ENCODE measurements around the gene AFTPH.

The AFTPH gene, protein sequence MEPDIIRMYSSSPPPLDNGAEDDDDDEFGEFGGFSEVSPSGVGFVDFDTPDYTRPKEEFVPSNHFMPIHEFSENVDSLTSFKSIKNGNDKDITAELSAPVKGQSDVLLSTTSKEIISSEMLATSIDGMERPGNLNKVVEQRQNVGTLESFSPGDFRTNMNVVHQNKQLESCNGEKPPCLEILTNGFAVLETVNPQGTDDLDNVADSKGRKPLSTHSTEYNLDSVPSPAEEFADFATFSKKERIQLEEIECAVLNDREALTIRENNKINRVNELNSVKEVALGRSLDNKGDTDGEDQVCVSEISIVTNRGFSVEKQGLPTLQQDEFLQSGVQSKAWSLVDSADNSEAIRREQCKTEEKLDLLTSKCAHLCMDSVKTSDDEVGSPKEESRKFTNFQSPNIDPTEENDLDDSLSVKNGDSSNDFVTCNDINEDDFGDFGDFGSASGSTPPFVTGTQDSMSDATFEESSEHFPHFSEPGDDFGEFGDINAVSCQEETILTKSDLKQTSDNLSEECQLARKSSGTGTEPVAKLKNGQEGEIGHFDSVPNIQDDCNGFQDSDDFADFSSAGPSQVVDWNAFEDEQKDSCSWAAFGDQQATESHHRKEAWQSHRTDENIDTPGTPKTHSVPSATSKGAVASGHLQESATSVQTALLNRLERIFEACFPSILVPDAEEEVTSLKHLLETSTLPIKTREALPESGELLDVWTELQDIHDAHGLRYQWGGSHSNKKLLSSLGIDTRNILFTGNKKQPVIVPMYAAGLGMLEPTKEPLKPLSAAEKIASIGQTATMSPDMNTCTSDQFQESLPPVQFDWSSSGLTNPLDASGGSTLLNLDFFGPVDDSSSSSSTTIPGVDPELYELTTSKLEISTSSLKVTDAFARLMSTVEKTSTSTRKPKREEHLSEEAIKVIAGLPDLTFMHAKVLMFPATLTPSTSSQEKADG

DNA sequence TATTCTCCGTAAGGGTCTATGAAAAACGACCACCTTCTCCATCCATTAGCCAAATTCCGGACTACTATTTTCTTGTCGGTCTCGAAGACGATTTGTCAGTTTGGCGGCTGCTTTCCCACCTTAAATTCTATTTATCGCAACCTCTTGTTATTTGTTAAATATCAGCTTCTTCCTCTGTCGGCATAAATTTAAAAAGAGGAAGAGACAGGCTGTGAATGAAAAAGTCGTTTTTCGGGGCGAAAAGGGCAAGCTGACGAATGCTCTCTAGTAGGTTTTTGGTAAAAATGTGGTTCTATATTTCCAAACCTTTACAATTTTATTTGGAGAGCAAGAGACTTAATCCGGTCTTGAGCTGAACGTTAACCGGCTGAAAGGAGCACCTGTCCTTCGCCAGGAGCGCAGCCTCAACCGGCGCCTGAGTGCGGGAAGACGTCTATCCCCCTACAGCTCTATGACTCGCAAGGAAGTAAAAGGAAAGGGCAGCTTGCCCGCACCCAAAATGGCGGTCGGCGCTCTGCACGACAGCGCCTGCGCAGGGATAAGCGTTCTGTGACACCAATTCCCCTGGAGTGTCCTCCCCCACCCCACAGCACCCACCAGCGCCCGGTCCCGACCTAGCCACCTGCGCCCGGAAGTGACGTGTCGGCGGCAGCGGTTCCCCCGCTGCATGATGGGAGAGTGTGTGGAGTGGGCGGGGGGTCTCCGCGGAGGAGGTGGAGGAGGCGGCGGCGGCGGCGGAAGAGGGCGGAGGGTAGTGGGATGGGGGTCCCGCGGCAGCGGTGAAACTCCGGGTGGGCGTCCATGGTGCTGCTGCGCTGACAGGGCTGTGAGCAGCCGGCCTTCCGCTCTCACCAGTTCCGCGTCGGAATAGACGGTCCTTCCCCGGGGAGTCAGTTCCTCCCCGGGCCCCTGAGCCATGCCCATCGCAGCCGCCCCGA, at the start of gene AFTPH:
Gene AFTPH (plus strand): TSS at position 663 of the 938 bp plus-strand sequence. CDS start 27,147 bp downstream, outside the sequence.
- peak; percentile 96 for DNase-seq

DNA sequence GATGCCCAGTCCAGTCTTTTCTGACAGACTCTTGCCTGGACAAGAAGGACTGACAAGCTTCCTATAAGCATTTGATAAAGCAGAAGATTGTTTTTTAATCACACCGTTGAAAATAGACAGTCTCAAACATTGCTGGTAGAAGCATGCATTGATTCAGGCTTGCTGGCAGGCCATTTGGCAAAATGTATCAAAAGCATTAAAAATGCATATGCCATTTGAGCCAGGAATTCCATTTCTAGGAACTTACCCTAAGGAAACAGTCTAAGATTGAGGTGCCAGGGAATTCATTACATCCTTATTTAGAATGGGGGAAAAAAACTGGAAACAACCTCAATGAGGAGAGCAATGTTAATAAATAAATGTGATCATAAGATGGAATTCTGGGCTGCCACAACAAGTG, 49.5 kb upstream of the AFTPH start:
- DNase-seq = no peak

DNA sequence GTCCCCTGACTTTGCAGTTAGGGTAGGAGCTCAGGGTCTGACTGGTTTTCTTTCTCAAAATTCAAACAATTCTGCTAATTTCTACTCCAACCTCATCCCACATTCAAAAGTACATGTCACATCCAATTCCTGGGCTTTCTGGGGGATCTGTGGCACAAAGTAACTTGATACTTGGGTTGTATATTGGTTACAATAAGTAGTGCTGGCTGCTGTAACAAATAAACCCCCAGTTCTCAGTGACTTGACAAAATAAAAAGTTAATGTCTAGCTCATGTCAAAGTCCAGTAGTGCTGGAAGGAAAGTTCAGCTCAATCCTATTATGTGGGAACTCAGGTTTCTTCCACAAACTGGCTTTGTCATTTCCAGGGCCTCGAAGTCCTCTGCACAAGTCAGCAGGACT, 47.1 kb upstream of the AFTPH start:
- no peak for DNase-seq

DNA sequence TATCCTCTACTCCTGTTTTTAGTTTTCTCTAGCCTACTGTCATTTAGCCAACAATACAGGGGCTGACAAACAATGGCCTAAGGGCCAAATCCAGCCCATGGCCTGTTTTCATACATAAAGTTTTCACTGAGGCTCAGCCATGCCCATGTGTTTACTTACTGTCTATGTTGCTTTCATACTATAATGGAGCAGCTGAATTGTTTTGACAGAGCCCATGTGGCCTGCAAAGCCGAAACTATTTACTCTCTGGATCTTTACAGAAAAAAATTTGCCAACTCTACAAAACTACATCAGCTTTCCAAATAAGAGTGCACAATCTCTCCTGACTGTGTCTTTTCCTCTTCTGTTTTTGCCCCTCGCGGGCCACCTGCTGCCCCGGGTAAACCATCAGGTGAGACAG, 46.1 kb upstream of the AFTPH start:
- no peak for DNase-seq

DNA sequence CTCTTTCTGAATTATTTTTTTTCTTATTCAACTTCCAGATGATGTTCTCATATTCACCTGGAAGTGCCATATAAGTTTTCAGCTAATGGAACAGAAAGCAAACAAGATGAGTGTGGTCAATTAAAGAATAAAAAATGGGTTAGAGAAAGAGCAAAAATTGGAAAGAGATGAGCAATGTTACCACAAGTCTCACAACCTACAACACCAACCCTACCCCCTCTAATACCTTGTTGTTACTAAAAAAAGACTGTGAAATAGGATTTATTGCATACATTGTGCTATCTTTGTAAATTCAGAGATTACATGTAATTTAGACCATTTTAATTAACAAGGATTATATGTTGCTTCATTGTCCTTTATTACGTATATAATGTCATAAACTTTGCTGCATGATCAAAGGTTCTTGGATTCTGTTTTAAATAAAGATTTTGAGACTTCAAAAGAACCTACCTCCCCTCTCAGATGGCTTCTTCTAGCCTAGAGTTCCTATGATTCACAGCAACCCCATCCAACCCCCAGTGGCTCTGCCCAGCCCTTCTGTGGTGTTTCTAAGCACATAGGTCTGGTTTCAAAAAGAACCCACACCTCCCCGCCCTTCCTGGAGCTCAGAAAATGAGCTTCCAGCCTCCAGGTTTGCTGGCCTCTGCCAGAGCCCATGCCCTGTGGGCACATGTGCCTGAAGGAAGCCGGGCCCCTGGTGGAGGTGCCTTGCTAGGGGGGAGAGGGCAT, 45.5 kb upstream of the AFTPH start:
- DNase-seq = no peak

DNA sequence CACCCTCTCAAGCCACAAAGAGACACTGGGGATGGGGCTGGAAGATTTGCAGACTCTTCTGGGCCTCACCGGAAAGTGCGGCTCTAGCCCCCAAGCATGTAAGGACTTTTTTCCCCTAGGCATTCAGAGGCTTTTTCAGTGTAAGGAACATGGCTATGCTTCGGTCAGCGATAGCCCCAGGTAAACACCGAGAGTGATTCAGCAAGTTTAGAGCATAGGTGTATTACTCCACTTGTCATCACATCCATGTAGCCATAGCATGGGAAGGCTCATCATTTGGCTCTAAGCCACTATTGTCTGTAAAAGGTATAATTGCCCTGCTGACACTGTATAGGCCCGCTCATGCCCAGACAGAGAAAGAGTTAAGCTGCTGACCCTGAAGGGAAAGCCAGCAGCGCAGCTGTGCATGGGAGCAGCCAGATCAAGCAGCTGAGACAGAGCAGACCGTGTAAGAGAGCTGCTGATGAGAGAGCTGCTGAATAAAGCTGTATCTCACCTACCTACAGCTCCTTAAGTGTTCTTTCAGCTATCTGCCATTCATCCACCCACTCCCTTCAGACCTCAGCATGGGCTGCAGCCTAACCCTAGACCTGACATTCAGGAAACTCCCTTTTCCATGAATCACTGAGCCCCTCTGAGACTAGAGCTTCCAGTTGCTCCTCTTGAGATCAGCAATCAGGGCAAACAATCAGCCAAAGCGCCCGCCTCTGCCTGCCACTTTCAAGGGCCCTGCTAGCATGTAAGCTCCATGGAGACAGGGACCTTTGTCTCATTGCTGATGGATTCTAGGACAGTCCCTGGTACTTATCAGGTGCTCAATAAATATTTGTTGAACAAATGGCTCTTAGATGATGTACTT, 44.6 kb upstream of the AFTPH start:
- no peak for DNase-seq

DNA sequence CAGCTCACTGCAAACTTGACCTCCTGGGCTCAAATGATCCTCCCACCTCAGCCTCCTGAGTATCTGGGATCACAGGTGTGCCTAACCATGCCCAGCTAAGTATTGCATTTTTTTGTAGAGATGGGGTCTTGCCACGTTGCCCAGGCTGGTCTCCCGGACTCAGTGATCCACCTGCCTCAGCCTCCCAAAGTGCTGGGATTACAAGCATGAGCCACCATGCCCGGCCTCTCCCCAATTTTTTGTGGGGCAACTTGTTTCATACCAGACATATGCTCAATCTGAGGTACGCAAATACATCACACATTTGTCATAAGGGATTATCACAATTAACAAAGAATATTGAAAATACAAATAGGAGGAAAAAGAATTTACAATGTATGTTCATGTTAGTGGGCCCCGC, 42.5 kb upstream of the AFTPH start:
- DNase-seq = no peak

DNA sequence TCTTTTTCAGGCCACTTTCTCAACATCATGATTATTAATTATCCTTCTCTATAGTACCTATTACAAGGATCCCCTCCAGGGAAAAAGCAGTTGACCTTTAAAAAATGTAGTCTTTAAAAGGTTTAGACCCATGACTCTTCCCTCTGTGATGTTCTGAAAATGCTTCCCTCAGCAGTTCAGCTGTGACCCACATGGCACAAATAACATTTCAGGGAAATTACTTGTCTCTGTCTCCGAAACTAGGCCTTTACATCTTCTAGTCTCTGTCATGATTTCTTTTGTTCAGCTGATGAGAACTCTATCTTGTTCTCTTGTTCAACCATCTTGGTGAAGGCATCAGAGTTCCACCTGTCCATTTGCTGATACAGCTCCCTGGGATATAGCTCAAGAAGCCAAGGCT, 41.9 kb upstream of the AFTPH start:
- DNase-seq = no peak

DNA sequence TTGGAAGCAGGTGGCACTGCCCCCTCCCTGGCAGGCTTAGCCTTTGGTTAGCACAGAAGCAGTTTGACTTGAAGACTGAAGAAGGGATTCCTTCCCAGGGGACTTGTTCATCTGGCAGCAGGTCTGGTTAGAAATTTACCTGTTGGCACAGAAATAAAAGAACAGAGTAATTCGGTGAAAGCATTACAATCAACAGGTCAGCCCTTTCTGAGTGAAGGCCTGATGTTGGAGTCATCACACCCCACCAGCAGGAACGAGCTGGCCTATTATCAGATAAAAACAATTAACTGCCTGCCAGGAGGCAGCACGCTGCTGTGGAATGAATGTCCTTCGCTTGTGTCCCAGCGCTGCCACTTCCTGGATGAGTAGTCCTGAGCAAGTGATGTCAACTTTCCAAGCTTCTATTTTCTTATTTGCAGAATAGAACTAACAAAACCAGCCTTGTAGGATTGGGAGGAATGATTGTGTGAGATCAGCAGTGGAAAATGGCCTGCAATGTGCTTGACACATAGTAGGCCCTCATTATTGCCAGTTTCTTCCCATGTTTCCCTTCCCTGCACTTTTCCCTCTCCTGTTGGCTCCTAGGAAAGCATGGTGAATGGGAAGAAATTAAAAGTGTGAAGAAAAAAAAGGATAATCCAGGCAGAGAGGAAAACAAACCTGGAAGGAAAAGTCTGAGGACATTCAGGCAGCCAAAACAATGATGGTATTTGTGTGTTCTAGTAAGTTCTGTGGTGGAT, 41.2 kb upstream of the AFTPH start:
- DNase-seq = no peak

DNA sequence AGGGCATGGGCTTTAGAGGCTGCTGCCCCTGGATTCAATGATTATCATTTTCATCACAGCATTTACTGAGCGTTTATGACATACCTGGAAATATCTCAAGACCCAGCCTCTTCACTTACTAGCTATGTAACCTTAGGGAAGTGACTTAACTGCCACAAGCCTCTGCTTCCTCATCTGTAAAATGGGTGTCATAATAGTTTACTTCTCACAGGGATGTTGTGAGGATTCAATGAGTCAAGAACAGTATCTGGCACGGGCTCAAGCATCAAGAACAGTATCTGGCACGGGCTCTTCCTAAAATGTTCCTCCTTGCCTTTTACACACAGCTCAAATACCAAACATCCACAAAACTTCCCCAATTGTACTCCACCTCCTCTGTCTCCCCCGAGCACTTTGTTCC, 38.8 kb upstream of the AFTPH start:
- DNase-seq = no peak

DNA sequence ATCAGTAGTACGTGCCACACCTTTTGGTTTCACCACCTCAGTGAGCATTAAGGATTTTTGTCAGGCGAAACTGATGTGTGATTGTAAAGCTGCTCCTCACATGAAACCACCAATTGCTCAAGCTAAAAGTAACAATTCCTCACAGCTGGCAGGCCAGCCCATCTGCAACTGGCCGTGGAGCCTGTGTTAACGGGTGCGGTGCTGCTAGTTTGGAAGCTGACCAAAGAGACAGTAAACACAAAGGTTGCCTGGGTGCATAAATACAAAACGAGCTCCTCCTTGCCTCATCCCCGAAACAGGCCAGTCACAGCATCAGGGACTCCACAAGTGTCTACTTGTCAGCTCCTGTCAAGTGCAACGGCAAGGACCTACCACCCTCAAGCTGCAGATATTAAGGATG, 38.2 kb upstream of the AFTPH start:
- no peak for DNase-seq

DNA sequence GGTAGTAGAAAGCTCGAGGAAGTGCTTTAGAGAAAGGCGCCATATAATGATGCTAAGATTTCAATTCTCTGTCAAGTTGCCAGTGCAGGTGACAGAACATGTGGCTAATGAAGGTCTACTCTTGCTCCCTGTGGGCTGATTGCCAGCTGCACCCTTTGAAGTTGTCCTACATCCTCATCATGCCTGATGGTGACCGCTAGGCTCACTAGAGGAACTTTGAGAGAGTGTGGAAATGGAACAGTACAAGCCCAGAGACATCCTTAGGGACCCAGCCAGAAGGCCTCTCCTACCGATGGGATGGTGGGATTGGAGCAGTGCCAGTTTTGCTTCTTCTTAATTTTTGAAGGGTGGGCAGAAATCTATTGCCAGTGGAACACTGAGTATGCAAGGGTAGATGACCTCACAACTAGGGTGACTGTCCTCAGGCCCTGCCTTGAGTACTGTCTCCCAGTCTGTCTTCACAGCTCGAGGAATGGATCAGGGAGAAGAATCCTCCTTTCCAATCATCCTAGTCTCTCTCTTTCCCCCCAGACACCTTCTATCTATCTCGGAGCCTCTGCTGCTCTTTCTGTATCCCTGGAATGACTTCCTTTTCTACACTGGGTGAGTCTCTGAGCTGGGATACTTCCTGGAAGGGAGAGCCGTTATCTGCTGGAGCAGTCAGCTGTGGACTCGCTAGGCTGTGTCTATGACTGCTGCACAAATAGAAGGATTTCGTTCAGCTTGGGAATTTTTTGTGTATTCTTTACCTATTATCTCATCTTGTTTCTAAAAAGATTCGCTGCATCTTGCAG, 36.7 kb upstream of the AFTPH start:
- no peak for DNase-seq

DNA sequence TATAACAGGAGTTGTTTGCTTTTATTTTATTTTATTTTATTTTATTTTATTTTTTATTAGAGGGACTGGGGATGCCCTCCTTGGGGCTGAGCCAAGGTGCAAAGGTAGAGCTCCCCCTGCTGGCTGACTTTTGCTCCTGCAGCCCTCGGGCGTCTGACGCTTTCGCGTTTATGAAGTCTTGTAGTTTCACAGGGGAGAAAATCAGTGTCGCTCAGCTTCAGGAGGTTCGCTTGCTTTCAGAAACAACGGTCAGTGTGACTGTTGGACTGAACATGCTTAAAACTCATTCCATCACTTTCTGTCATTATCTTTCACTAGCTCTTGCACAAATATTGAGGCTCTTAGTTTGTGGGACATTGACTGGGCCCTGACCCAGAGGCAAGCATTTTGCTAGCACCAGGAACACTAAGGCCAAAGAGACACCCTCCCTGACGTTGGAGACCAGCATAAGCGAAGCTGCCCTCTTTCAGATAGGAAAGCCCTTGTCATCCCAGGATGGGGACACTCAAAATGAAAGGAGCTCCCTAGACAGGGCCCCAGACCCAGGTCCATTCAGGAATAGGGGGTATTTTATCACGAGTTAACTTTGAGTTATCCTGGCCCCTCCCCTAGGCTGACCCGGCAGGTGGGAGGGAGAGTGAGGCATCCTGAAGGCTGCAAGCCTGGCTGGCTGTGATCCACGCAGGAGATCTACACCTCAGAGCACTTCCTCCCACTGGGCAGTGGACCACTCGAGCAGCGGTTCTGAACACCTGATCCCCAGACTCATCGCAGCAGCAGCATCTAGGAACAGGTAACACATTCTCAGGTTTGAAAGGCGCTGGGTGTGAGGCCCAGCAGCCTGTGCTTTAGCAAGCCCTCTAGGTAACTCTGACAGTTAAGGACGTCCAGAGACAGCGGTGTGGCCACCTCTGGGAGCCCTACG, 35.8 kb upstream of the AFTPH start:
- DNase-seq = peak; percentile 45

DNA sequence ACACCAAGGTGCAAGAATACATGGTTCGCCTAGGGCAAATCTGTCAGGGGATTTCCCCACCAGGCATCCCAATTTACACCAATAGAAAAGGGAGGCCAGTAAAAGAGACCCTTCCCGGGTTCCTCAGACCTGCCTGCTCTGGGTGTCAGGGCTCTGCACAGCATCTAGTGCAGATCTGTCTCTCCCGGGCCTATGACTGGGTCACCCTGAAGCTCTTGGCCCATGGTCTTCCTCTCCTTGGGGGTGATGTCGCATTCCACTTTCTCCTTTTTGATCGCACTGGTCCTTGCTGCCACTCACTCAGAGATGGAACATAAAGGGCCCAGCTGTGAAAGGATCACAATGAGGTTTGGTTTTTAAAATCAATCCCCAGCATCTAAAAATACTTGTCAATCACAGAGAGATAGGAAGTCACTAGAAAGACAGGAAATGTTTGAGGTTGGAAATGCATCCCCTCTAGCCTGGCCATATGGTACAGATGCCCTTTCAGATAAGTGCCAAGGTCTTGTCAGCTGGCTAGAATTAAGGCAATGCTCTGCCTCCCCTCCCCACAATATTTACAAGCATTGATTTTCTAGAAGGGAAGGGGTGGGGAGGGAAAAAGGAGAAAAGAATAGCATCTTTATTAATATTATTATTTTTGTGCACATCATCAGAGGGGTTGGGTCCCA, 34.9 kb upstream of the AFTPH start:
- no peak for DNase-seq

DNA sequence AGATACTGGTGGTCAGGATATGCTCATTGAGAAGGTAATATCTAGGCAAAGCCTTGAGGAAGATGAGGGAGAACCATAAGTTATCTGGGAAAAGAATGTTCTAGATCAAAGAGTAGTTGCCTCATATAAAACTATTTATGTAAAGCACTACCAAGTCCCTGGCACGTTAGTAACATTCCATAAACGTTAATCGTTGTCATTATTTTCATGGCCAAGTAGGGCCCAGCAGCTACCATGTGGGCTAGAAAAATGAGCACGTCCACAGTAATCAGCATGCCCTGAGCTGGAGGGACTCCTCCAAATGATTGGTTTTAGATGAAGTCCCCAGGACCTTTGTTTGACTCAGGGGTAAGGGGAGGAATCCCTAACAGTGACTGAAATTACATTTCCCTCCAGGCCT, 32.7 kb upstream of the AFTPH start:
- DNase-seq = no peak

DNA sequence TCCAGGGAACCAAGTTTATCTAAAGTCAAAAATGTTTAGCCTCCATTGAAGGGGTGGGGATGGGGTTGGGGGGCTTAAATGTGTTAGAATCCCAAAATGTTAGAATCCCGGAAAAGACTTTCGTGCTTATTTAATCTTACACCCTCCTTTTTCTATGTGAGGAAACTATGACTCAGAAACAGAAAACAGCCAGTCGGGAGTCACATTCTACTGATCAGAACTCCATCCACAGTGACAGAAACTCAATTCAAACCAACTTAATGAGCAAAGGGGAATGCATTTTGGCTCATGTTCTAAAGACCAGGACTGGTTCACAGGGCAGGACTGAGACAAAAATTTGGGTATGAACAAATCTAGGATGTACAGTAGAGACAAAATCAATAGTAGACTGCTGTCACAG, 31.9 kb upstream of the AFTPH start:
- DNase-seq = no peak

DNA sequence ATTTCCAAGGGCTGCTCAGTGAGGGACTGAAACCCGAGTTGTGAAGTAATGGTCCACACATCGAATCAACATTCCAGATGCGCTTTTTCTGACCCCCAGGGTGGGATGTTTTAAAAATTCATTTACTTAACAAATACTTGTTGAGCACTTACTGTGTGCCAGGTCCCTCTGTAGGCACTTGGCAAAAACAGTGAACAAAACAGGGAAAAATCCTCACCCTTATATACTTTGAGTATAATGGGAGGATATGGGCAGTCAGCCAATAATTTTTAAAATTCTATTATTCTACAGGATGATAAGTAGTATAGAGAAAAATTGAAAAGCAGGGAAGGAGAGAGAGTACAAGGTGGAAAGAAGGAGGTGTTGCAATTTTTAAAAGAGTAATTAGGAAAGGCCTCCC, 31.3 kb upstream of the AFTPH start:
- DNase-seq = no peak

DNA sequence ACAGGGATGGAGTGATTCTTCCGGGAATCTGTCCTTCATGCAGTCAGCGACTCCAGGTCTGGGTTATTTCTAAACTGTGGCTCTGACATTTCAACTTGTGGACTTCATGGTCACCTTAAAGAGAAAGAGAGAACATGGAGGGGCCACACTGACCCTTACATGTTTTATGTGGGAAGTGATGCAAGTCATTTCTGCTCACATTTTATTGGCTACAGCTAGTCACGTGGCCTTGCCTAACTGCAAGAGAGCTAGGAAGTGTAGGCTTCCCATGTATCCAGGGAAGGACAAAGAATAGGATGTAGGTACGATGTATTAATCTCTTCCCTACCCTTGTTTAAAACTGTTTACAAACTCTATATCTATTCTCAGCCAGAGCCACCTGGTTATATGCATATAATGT, 30.3 kb upstream of the AFTPH start:
- no peak for DNase-seq
